HG03457 (cell line): ENCODE results near the gene PTGFRN.

Experiments used
- ATAC-seq: cut with Tn5 transposase; IDR thresholded peaks from one replicate; pipeline ENCODE4 v1.9.1; 2021; ENCODE audit warnings: moderate number of reproducible peaks; ENCODE audit not compliant: unreplicated experiment

PTGFRN gene

GRCh38 chr1:117026361-117026760 is 116.6 kb downstream of the PTGFRN start:
- ATAC-seq: no peak

GRCh38 chr1:117029685-117030084 is 120.0 kb downstream of the PTGFRN start:
- no peak for ATAC-seq

GRCh38 chr1:117030271-117030877 is 120.7 kb downstream of the PTGFRN start:
- no peak for ATAC-seq

GRCh38 chr1:117032266-117032665 is 122.5 kb downstream of the PTGFRN start:
- ATAC-seq: no peak

GRCh38 chr1:117032681-117033539 is 123.2 kb downstream of the PTGFRN start:
- ATAC-seq: no peak

GRCh38 chr1:117033772-117034171 is 124.1 kb downstream of the PTGFRN start:
- ATAC-seq: no peak

- no peak for ATAC-seq
Observed at GRCh38 chr1:117034791-117035290, 125.1 kb downstream of the PTGFRN start.

GRCh38 chr1:117036018-117036461 is 126.3 kb downstream of the PTGFRN start:
- ATAC-seq: no peak

GRCh38 chr1:117037802-117038201 is 128.1 kb downstream of the PTGFRN start:
- no peak for ATAC-seq

GRCh38 chr1:117038236-117038635 is 128.5 kb downstream of the PTGFRN start:
- no peak for ATAC-seq
